Endothelial cell of umbilical vein (primary cell): Measurements from ENCODE around the gene P2RX2. TPM values are rescaled to one million over a fixed set of nuclear protein-coding genes. Genes with fewer than 3 reads are reported as not detected.

Source experiments
- BruUV-seq: library from RNA; stranded (reverse); fragments of 400-500 nt; replicated peaks from 2 replicates; lab custom pipeline; 2021; lab: Mats Ljungman, UMichigan
- CTCF ChIA-PET: fragments of 300-600, 350-600 bp; sonication (Branson Sonifier 250); formaldehyde crosslinking; loops from one replicate; lab custom pipeline; 2021; ENCODE audit warnings: antibody characterized with exemption, inconsistent platforms; lab: Charles Lee
- POLR2A ChIA-PET: fragments of 300-600, 350-600 bp; sonication (Branson Sonifier 250); formaldehyde crosslinking; loops from one replicate; lab custom pipeline; 2021; ENCODE audit warnings: antibody characterized with exemption, inconsistent platforms; lab: Charles Lee
- DNase-seq: peaks from one replicate; pipeline ENCODE4 v3.0.0-alpha.2; 2011; ENCODE audit warnings: low read depth, low spot score
- FAIRE-seq: peaks from 2 replicates; lab custom pipeline; 2011; peaks lifted over from hg19 to GRCh38; lab: Jason Lieb, UNC
- H2AFZ ChIP-seq: 2 replicates; pipeline ENCODE4 v1.6.0; 2012; ENCODE audit warnings: low read depth, low read length, control low read depth, inconsistent platforms
- H3K27ac ChIP-seq: 2 replicates; pipeline ENCODE4 v1.5.1; 2011; ENCODE audit warnings: low read depth, mild to moderate bottlenecking, control low read depth, low read length, moderate library complexity; ENCODE audit not compliant: insufficient read depth
- H3K27me3 ChIP-seq, 2 experiments: 2 replicates each; pipeline versions ENCODE4 v1.6.0 to v1.6.1; 2011; ENCODE audit warnings: low read length in 2 of 2, mixed read lengths in 1 of 2; ENCODE audit not compliant: control insufficient read depth in 2 of 2, insufficient read depth in 2 of 2
- H3K36me3 ChIP-seq, 2 experiments: 2 replicates in 1 of 2; 3 replicates in 1 of 2; pipeline ENCODE4 v1.5.1; 2011; ENCODE audit warnings: low read length in 2 of 2, mild to moderate bottlenecking in 1 of 2, moderate library complexity in 1 of 2; ENCODE audit not compliant: control insufficient read depth in 2 of 2, insufficient read depth in 2 of 2; ENCODE audit errors: extremely low read depth in 1 of 2
- H3K4me1 ChIP-seq: 3 replicates; pipeline ENCODE4 v1.5.1; 2011; ENCODE audit warnings: mild to moderate bottlenecking, low read length; ENCODE audit not compliant: control insufficient read depth, insufficient read depth; ENCODE audit errors: extremely low read depth
- H3K4me2 ChIP-seq: 2 replicates; pipeline ENCODE4 v1.6.1; 2011; ENCODE audit warnings: low read length, control low read depth, mixed read lengths; ENCODE audit not compliant: insufficient read depth
- H3K4me3 ChIP-seq, 3 experiments: fragments of 200-600 bp in 1 of 3; sonication (generic), shearing (Covaris generic) in 1 of 3; replicated peaks in 1 of 3; 2 replicates each; pipeline ENCODE4 v1.5.1; 2011 to 2016; ENCODE audit warnings: control low read depth in 3 of 3, low read length in 3 of 3, mild to moderate bottlenecking in 2 of 3, inconsistent platforms in 1 of 3, low read depth in 1 of 3, moderate library complexity in 1 of 3; ENCODE audit not compliant: insufficient read depth in 1 of 3
- H3K79me2 ChIP-seq: 2 replicates; pipeline ENCODE4 v1.6.0; 2012; ENCODE audit warnings: low read length, inconsistent platforms; ENCODE audit not compliant: control insufficient read depth, insufficient read depth
- H3K9ac ChIP-seq: replicated peaks from 2 replicates; pipeline ENCODE3; 2011; ENCODE audit warnings: low read length, control low read depth; ENCODE audit not compliant: insufficient read depth; ENCODE audit errors: extremely low read depth
- H3K9me1 ChIP-seq: replicated peaks from 3 replicates; pipeline ENCODE4 v1.6.0; 2011; ENCODE audit warnings: mild to moderate bottlenecking, low read length; ENCODE audit not compliant: control insufficient read depth, insufficient read depth; ENCODE audit errors: extremely low read depth
- H3K9me3 ChIP-seq: replicated peaks from 2 replicates; pipeline ENCODE4 v1.5.1; 2012; ENCODE audit warnings: low read length, inconsistent platforms; ENCODE audit not compliant: control insufficient read depth, insufficient read depth
- H4K20me1 ChIP-seq: replicated peaks from 2 replicates; pipeline ENCODE3; 2011; ENCODE audit warnings: mild to moderate bottlenecking, low read length; ENCODE audit not compliant: control insufficient read depth, insufficient read depth; ENCODE audit errors: extremely low read depth
- CTCF ChIP-seq, 2 donors: IDR thresholded peaks; 1 replicate in 1 of 2; 2 replicates in 1 of 2; pipeline ENCODE4 v1.5.1; 2011; ENCODE audit warnings: low read length in 2 of 2, mild to moderate bottlenecking in 2 of 2, moderate library complexity in 2 of 2, control low read depth in 1 of 2, inconsistent platforms in 1 of 2, low read depth in 1 of 2; ENCODE audit not compliant: insufficient read depth in 1 of 2; ENCODE audit errors: extremely low read depth in 1 of 2
- EZH2 ChIP-seq: IDR thresholded peaks from 2 replicates; pipeline ENCODE4 v1.6.1; 2012; ENCODE audit warnings: borderline replicate concordance, low read depth, mild to moderate bottlenecking, moderate library complexity, low read length, inconsistent platforms; ENCODE audit not compliant: severe bottlenecking
- FOS ChIP-seq: IDR thresholded peaks from 2 replicates; pipeline ENCODE4 v1.6.1; 2011; ENCODE audit warnings: mild to moderate bottlenecking, low read length, moderate library complexity, borderline replicate concordance; ENCODE audit not compliant: insufficient read depth
- GATA2 ChIP-seq: IDR thresholded peaks from 2 replicates; pipeline ENCODE4 v1.7.0; 2011; ENCODE audit warnings: low read depth, mild to moderate bottlenecking, moderate library complexity, mixed read lengths, low read length; ENCODE audit not compliant: insufficient read length, insufficient read depth
- JUN ChIP-seq: IDR thresholded peaks from 2 replicates; pipeline ENCODE4 v1.6.1; 2011; ENCODE audit warnings: borderline replicate concordance, low read depth; ENCODE audit not compliant: insufficient read length, insufficient read depth
- MYC ChIP-seq: IDR thresholded peaks from one replicate; pipeline ENCODE4 v1.6.1; 2011; ENCODE audit warnings: mild to moderate bottlenecking, low read depth, low read length
- POLR2A ChIP-seq: IDR thresholded peaks from 2 replicates; pipeline ENCODE4 v1.6.1; 2012; ENCODE audit warnings: low read depth, mild to moderate bottlenecking, control low read depth, low read length
- POLR2AphosphoS5 ChIP-seq: IDR thresholded peaks from 2 replicates; pipeline ENCODE4 v1.6.1; 2012; ENCODE audit warnings: low read depth, mild to moderate bottlenecking, control low read depth, low read length, moderate library complexity; ENCODE audit not compliant: insufficient read depth
- dilution Hi-C: fragments of 300-500 bp; cut with MboI; formaldehyde crosslinking; loops from one replicate; pipeline ENCODE4 v1.15.0; 2019; ENCODE audit warnings: low sequenced_read_pairs; ENCODE audit not compliant: extremely low pct_ligation_motif_present
- intact Hi-C: fragments of 100-400 bp; cut with micrococcal nuclease; formaldehyde crosslinking; loops from one replicate; pipeline ENCODE4 v1.10.0; 2022
- polyA plus RNA-seq, 4 experiments: library from polyadenylated mRNA; depleted of rRNA in 3 of 4; stranded (reverse) in 3 of 4; unstranded in 1 of 4; fragments of >200 nt; gene quantifications; 2 replicates each; pipeline versions ENCODE4 v1.2.1 to v1.2.3, GENCODE V29; 2011 to 2012; ENCODE audit warnings: missing spikeins in 1 of 4
- total RNA-seq: library from RNA; stranded (reverse); gene quantifications from 2 replicates; pipeline ENCODE4 v1.2.3, GENCODE V29; 2021
- TF ChIP-seq, protein P1 (sequence below): IDR thresholded peaks from 2 replicates; pipeline ENCODE4 v1.6.1; 2011; ENCODE audit not compliant: insufficient read depth, insufficient read length

The P2RX2 gene
- total and polyA plus RNA-seq, 2 donors (not counting 3 experiments of a cell fraction or from before 2014, with no cell fraction given), result not detected

- dilution Hi-C loops (no loop called here), intact Hi-C loops (no loop called here)
- Histone ChIP-seq H3K9me1 (no peaks in the 10 kb centered on the region), H3K4me3 (no peak overlapping the region), H3K79me2 (no peaks in the 10 kb centered on the region), H3K27ac (no peak overlapping the region), H2AFZ (no peak overlapping the region), H3K4me1 (no peaks in the 10 kb centered on the region), H3K9me3 (no peaks in the 10 kb centered on the region), H3K9ac (no peak overlapping the region), H4K20me1 (no peaks in the 10 kb centered on the region), H3K4me2 (no peak overlapping the region), H3K27me3 (no peaks in the 10 kb centered on the region), H3K36me3 (peaks cover 2 to 16% of the 10 kb centered on the region in 2 experiments)
- ChIA-PET CTCF (interaction anchor here (2.0 to 3.0 kb wide), 2 partner anchors 19 to 34 kb away, joined by 5 to 12 read pairs; no protein-coding TSS in a partner anchor), POLR2A (no interaction called here)
- TF ChIP-seq GATA2 (no peak), FOS (no peak), JUN (no peak), POLR2A (no peak), CTCF (IDR thresholded peaks at IDR 0.05; ENCODE audit: extremely low read depth in 1 of 2, insufficient read depth in 1 of 2, low read depth in 1 of 2, low read length in 2 of 2) (no peak), POLR2AphosphoS5 (no peak), EZH2 (no peak), MYC (no peak)
- TF ChIP-seq, protein P1, sequence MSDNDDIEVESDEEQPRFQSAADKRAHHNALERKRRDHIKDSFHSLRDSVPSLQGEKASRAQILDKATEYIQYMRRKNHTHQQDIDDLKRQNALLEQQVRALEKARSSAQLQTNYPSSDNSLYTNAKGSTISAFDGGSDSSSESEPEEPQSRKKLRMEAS, result no peak
- FAIRE-seq, result no peak
- no peak for DNase-seq
- no TSS peak for BruUV-seq
These were observed 15.3 kb downstream of the P2RX2 start for GRCh38 chr12:132633901-132634300.
